Endothelial cell of umbilical vein (primary cell): Measurements from ENCODE around the gene TRPM3. TPM values are rescaled to one million over a fixed set of nuclear protein-coding genes. Genes with fewer than 3 reads are reported as not detected.

Experiments
- BruUV-seq: library from RNA; stranded (reverse); fragments of 400-500 nt; replicated peaks from 2 replicates; lab custom pipeline; 2021; lab: Mats Ljungman, UMichigan
- CTCF ChIA-PET: fragments of 300-600, 350-600 bp; sonication (Branson Sonifier 250); formaldehyde crosslinking; loops from one replicate; lab custom pipeline; 2021; ENCODE audit warnings: antibody characterized with exemption, inconsistent platforms; lab: Charles Lee
- POLR2A ChIA-PET: fragments of 300-600, 350-600 bp; sonication (Branson Sonifier 250); formaldehyde crosslinking; loops from one replicate; lab custom pipeline; 2021; ENCODE audit warnings: antibody characterized with exemption, inconsistent platforms; lab: Charles Lee
- DNase-seq: peaks from one replicate; pipeline ENCODE4 v3.0.0-alpha.2; 2011; ENCODE audit warnings: low read depth, low spot score
- FAIRE-seq: peaks from 2 replicates; lab custom pipeline; 2011; peaks lifted over from hg19 to GRCh38; lab: Jason Lieb, UNC
- H2AFZ ChIP-seq: 2 replicates; pipeline ENCODE4 v1.6.0; 2012; ENCODE audit warnings: low read depth, low read length, control low read depth, inconsistent platforms
- H3K27ac ChIP-seq: 2 replicates; pipeline ENCODE4 v1.5.1; 2011; ENCODE audit warnings: low read depth, mild to moderate bottlenecking, control low read depth, low read length, moderate library complexity; ENCODE audit not compliant: insufficient read depth
- H3K27me3 ChIP-seq, 2 experiments: 2 replicates each; pipeline versions ENCODE4 v1.6.0 to v1.6.1; 2011; ENCODE audit warnings: low read length in 2 of 2, mixed read lengths in 1 of 2; ENCODE audit not compliant: control insufficient read depth in 2 of 2, insufficient read depth in 2 of 2
- H3K36me3 ChIP-seq, 2 experiments: 2 replicates in 1 of 2; 3 replicates in 1 of 2; pipeline ENCODE4 v1.5.1; 2011; ENCODE audit warnings: low read length in 2 of 2, mild to moderate bottlenecking in 1 of 2, moderate library complexity in 1 of 2; ENCODE audit not compliant: control insufficient read depth in 2 of 2, insufficient read depth in 2 of 2; ENCODE audit errors: extremely low read depth in 1 of 2
- H3K4me1 ChIP-seq: 3 replicates; pipeline ENCODE4 v1.5.1; 2011; ENCODE audit warnings: mild to moderate bottlenecking, low read length; ENCODE audit not compliant: control insufficient read depth, insufficient read depth; ENCODE audit errors: extremely low read depth
- H3K4me2 ChIP-seq: 2 replicates; pipeline ENCODE4 v1.6.1; 2011; ENCODE audit warnings: low read length, control low read depth, mixed read lengths; ENCODE audit not compliant: insufficient read depth
- H3K4me3 ChIP-seq, 3 experiments: fragments of 200-600 bp in 1 of 3; sonication (generic), shearing (Covaris generic) in 1 of 3; replicated peaks in 1 of 3; 2 replicates each; pipeline ENCODE4 v1.5.1; 2011 to 2016; ENCODE audit warnings: control low read depth in 3 of 3, low read length in 3 of 3, mild to moderate bottlenecking in 2 of 3, inconsistent platforms in 1 of 3, low read depth in 1 of 3, moderate library complexity in 1 of 3; ENCODE audit not compliant: insufficient read depth in 1 of 3
- H3K79me2 ChIP-seq: 2 replicates; pipeline ENCODE4 v1.6.0; 2012; ENCODE audit warnings: low read length, inconsistent platforms; ENCODE audit not compliant: control insufficient read depth, insufficient read depth
- H3K9ac ChIP-seq: replicated peaks from 2 replicates; pipeline ENCODE3; 2011; ENCODE audit warnings: low read length, control low read depth; ENCODE audit not compliant: insufficient read depth; ENCODE audit errors: extremely low read depth
- H3K9me1 ChIP-seq: replicated peaks from 3 replicates; pipeline ENCODE4 v1.6.0; 2011; ENCODE audit warnings: mild to moderate bottlenecking, low read length; ENCODE audit not compliant: control insufficient read depth, insufficient read depth; ENCODE audit errors: extremely low read depth
- H3K9me3 ChIP-seq: replicated peaks from 2 replicates; pipeline ENCODE4 v1.5.1; 2012; ENCODE audit warnings: low read length, inconsistent platforms; ENCODE audit not compliant: control insufficient read depth, insufficient read depth
- H4K20me1 ChIP-seq: replicated peaks from 2 replicates; pipeline ENCODE3; 2011; ENCODE audit warnings: mild to moderate bottlenecking, low read length; ENCODE audit not compliant: control insufficient read depth, insufficient read depth; ENCODE audit errors: extremely low read depth
- CTCF ChIP-seq, 2 donors: IDR thresholded peaks; 1 replicate in 1 of 2; 2 replicates in 1 of 2; pipeline ENCODE4 v1.5.1; 2011; ENCODE audit warnings: low read length in 2 of 2, mild to moderate bottlenecking in 2 of 2, moderate library complexity in 2 of 2, control low read depth in 1 of 2, inconsistent platforms in 1 of 2, low read depth in 1 of 2; ENCODE audit not compliant: insufficient read depth in 1 of 2; ENCODE audit errors: extremely low read depth in 1 of 2
- EZH2 ChIP-seq: IDR thresholded peaks from 2 replicates; pipeline ENCODE4 v1.6.1; 2012; ENCODE audit warnings: borderline replicate concordance, low read depth, mild to moderate bottlenecking, moderate library complexity, low read length, inconsistent platforms; ENCODE audit not compliant: severe bottlenecking
- FOS ChIP-seq: IDR thresholded peaks from 2 replicates; pipeline ENCODE4 v1.6.1; 2011; ENCODE audit warnings: mild to moderate bottlenecking, low read length, moderate library complexity, borderline replicate concordance; ENCODE audit not compliant: insufficient read depth
- GATA2 ChIP-seq: IDR thresholded peaks from 2 replicates; pipeline ENCODE4 v1.7.0; 2011; ENCODE audit warnings: low read depth, mild to moderate bottlenecking, moderate library complexity, mixed read lengths, low read length; ENCODE audit not compliant: insufficient read length, insufficient read depth
- JUN ChIP-seq: IDR thresholded peaks from 2 replicates; pipeline ENCODE4 v1.6.1; 2011; ENCODE audit warnings: borderline replicate concordance, low read depth; ENCODE audit not compliant: insufficient read length, insufficient read depth
- MAX ChIP-seq: IDR thresholded peaks from 2 replicates; pipeline ENCODE4 v1.6.1; 2011; ENCODE audit not compliant: insufficient read depth, insufficient read length
- MYC ChIP-seq: IDR thresholded peaks from one replicate; pipeline ENCODE4 v1.6.1; 2011; ENCODE audit warnings: mild to moderate bottlenecking, low read depth, low read length
- POLR2A ChIP-seq: IDR thresholded peaks from 2 replicates; pipeline ENCODE4 v1.6.1; 2012; ENCODE audit warnings: low read depth, mild to moderate bottlenecking, control low read depth, low read length
- POLR2AphosphoS5 ChIP-seq: IDR thresholded peaks from 2 replicates; pipeline ENCODE4 v1.6.1; 2012; ENCODE audit warnings: low read depth, mild to moderate bottlenecking, control low read depth, low read length, moderate library complexity; ENCODE audit not compliant: insufficient read depth
- dilution Hi-C: fragments of 300-500 bp; cut with MboI; formaldehyde crosslinking; loops from one replicate; pipeline ENCODE4 v1.15.0; 2019; ENCODE audit warnings: low sequenced_read_pairs; ENCODE audit not compliant: extremely low pct_ligation_motif_present
- intact Hi-C: fragments of 100-400 bp; cut with micrococcal nuclease; formaldehyde crosslinking; loops from one replicate; pipeline ENCODE4 v1.10.0; 2022
- polyA plus RNA-seq, 4 experiments: library from polyadenylated mRNA; depleted of rRNA in 3 of 4; stranded (reverse) in 3 of 4; unstranded in 1 of 4; fragments of >200 nt; gene quantifications; 2 replicates each; pipeline versions ENCODE4 v1.2.1 to v1.2.3, GENCODE V29; 2011 to 2012; ENCODE audit warnings: missing spikeins in 1 of 4
- total RNA-seq: library from RNA; stranded (reverse); gene quantifications from 2 replicates; pipeline ENCODE4 v1.2.3, GENCODE V29; 2021

TRPM3 gene
- total and polyA plus RNA-seq, 2 donors (not counting 3 experiments of a cell fraction or from before 2014, with no cell fraction given), result 0.17 to 0.33 TPM

- Histone ChIP-seq H2AFZ (no peak overlapping the region), H3K79me2 (no peaks in the 10 kb centered on the region), H3K4me3 (no peak overlapping the region), H4K20me1 (no peaks in the 10 kb centered on the region), H3K4me2 (no peak overlapping the region), H3K27ac (no peak overlapping the region), H3K27me3 (no peaks in the 10 kb centered on the region), H3K9ac (no peak overlapping the region), H3K36me3 (no peaks in the 10 kb centered on the region), H3K9me1 (no peaks in the 10 kb centered on the region), H3K9me3 (no peaks in the 10 kb centered on the region), H3K4me1 (no peaks in the 10 kb centered on the region)
- no peak for TF ChIP-seq JUN
- TF ChIP-seq GATA2, result no peak
- TF ChIP-seq MYC, result no peak
- no peak for TF ChIP-seq CTCF (IDR thresholded peaks at IDR 0.05; ENCODE audit: extremely low read depth in 1 of 2, insufficient read depth in 1 of 2, low read depth in 1 of 2, low read length in 2 of 2)
- no peak for TF ChIP-seq POLR2A
- no peak for TF ChIP-seq EZH2
- TF ChIP-seq FOS, result no peak
- no peak for TF ChIP-seq POLR2AphosphoS5
- TF ChIP-seq MAX, result no peak
- DNase-seq, result no peak
- dilution Hi-C loops, result no loop called here
- ChIA-PET POLR2A (no interaction called here), CTCF (interaction anchor here (1.3 to 1.8 kb wide), 4 partner anchors 10 to 81 kb away, joined by 3 to 5 read pairs (median 4); no protein-coding TSS in a partner anchor)
- intact Hi-C loops, result no loop called here
- BruUV-seq, result no TSS peak
- no peak for FAIRE-seq
These were observed 555.4 kb downstream of the TRPM3 start for GRCh38 chr9:70566066-70566465.
